HepG2 (cell line): ENCODE measurements around the gene MRPL28. TPM values are rescaled to one million over a fixed set of nuclear protein-coding genes. Genes with fewer than 3 reads are reported as not detected.

Source experiments
- ATAC-seq: fragments of 200-7000 bp; cut with Tn5 transposase; 3 replicates; pipeline ENCODE4 v1.9.1; 2020; ENCODE audit warnings: mild to moderate bottlenecking, moderate library complexity
- BruUV-seq: library from RNA; stranded (reverse); fragments of 400-500 nt; replicated peaks from 2 replicates; lab custom pipeline; 2021; lab: Mats Ljungman, UMichigan
- CTCF ChIA-PET: fragments of 300-600 bp; formaldehyde crosslinking; extraction: SDS; loops from one replicate; lab custom pipeline; 2021; ENCODE audit warnings: low total read pairs, inconsistent platforms, low intra/inter-chr PET ratio; lab: Yijun Ruan, JAX
- POLR2A ChIA-PET: fragments of 350-600 bp; sonication (Branson Sonifier 250); formaldehyde crosslinking; loops from one replicate; lab custom pipeline; 2020; ENCODE audit warnings: antibody characterized with exemption, inconsistent platforms; lab: Yijun Ruan, JAX
- DNase-seq: peaks from one replicate; pipeline ENCODE4 v3.0.0-alpha.2; 2015; ENCODE audit warnings: low spot score
- FAIRE-seq: peaks from 3 replicates; lab custom pipeline; 2011; peaks lifted over from hg19 to GRCh38; lab: Jason Lieb, UNC
- H2AFZ ChIP-seq: one replicate; pipeline ENCODE4 v1.6.1; 2011; ENCODE audit warnings: low read length, inconsistent platforms
- H3K27ac ChIP-seq: fragments of 300-600 bp; 3 replicates; pipeline ENCODE4 v1.8.0; 2011; ENCODE audit warnings: mixed run types, mild to moderate bottlenecking, mixed read lengths, low read length, inconsistent platforms; ENCODE audit not compliant: insufficient read depth; ENCODE audit errors: extremely low read length
- H3K27me3 ChIP-seq, 2 experiments: fragments of 200-600 bp in 1 of 2; 2 replicates in 1 of 2; 3 replicates in 1 of 2; pipeline versions ENCODE4 v1.6.0 to v1.8.0; 2011; ENCODE audit warnings: low read length in 2 of 2, mild to moderate bottlenecking in 2 of 2, moderate library complexity in 2 of 2, inconsistent platforms in 1 of 2; ENCODE audit not compliant: insufficient read depth in 2 of 2, control insufficient read depth in 1 of 2
- H3K36me3 ChIP-seq, 2 experiments: fragments of 200-600 bp in 1 of 2; replicated peaks in 1 of 2; 2 replicates in 1 of 2; 3 replicates in 1 of 2; pipeline versions ENCODE4 v1.5.1 to v1.8.0; 2011; ENCODE audit warnings: low read length in 2 of 2, inconsistent platforms in 1 of 2; ENCODE audit not compliant: insufficient read depth in 2 of 2, control insufficient read depth in 1 of 2
- H3K4me1 ChIP-seq: 2 replicates; pipeline ENCODE4 v1.5.1; 2012; ENCODE audit warnings: low read length, inconsistent platforms; ENCODE audit not compliant: insufficient read depth
- H3K4me2 ChIP-seq: 2 replicates; pipeline ENCODE4 v1.6.0; 2011; ENCODE audit warnings: low read depth, low read length, inconsistent platforms
- H3K4me3 ChIP-seq, 3 experiments: fragments of 200-600 bp in 1 of 3; sonication (generic), shearing (Covaris generic) in 1 of 3; replicated peaks in 1 of 3; 2 replicates each; pipeline ENCODE4 v1.5.1; 2011 to 2016; ENCODE audit warnings: low read length in 3 of 3, inconsistent platforms in 2 of 3, low read depth in 2 of 3, mild to moderate bottlenecking in 2 of 3, control low read depth in 1 of 3, mixed read lengths in 1 of 3; ENCODE audit not compliant: insufficient read depth in 1 of 3
- H3K79me2 ChIP-seq: one replicate; pipeline ENCODE4 v1.6.1; 2011; ENCODE audit warnings: low read length, inconsistent platforms; ENCODE audit not compliant: insufficient read depth
- H3K9ac ChIP-seq: 2 replicates; pipeline ENCODE4 v1.6.0; 2011; ENCODE audit warnings: mild to moderate bottlenecking, low read depth, low read length, inconsistent platforms; ENCODE audit not compliant: insufficient read depth
- H3K9me3 ChIP-seq: 2 replicates; pipeline ENCODE4 v1.5.1; 2012; ENCODE audit warnings: mild to moderate bottlenecking, low read length
- H4K20me1 ChIP-seq: 2 replicates; pipeline ENCODE4 v1.6.0; 2011; ENCODE audit warnings: inconsistent platforms, mild to moderate bottlenecking, low read length, moderate library complexity; ENCODE audit not compliant: insufficient read depth
- ARID4A ChIP-seq: sonication (generic); formaldehyde crosslinking; IDR thresholded peaks from 2 replicates; pipeline ENCODE4 v1.5.0; 2020; ENCODE audit warnings: mild to moderate bottlenecking, missing genetic modification reagents, borderline replicate concordance
- HNRNPL ChIP-seq: fragments of 200-400 bp; formaldehyde crosslinking; IDR thresholded peaks from 2 replicates; pipeline ENCODE4 v1.6.1; 2017; ENCODE audit warnings: mild to moderate bottlenecking, low read depth, low read length
- HNRNPLL ChIP-seq: fragments of 200-400 bp; formaldehyde crosslinking; IDR thresholded peaks from 2 replicates; pipeline ENCODE4 v1.6.1; 2017; ENCODE audit warnings: mild to moderate bottlenecking, low read depth, low read length; ENCODE audit not compliant: poor library complexity, severe bottlenecking
- KLF6 ChIP-seq: IDR thresholded peaks from 2 replicates; pipeline ENCODE4 v1.8.0; 2016; ENCODE audit warnings: missing biosample characterization, missing genetic modification reagents
- POLR2A ChIP-seq, 2 experiments: IDR thresholded peaks; 2 replicates each; pipeline ENCODE4 v1.6.1; 2011; ENCODE audit warnings: low read depth in 2 of 2, low read length in 2 of 2, mild to moderate bottlenecking in 1 of 2, moderate library complexity in 1 of 2; ENCODE audit not compliant: insufficient read depth in 1 of 2
- RFX1 ChIP-seq: fragments of 450-650 bp; IDR thresholded peaks from 2 replicates; pipeline ENCODE4 v1.6.1; 2017
- SRY ChIP-seq: sonication (generic); formaldehyde crosslinking; IDR thresholded peaks from 2 replicates; pipeline ENCODE4 v1.8.0; 2022; ENCODE audit warnings: mild to moderate bottlenecking, missing genetic modification reagents
- TSC22D2 ChIP-seq: sonication (generic); formaldehyde crosslinking; IDR thresholded peaks from 2 replicates; pipeline ENCODE4 v1.5.1; 2020; ENCODE audit warnings: missing genetic modification reagents, mild to moderate bottlenecking, borderline replicate concordance
- ZBTB1 ChIP-seq: sonication (generic); formaldehyde crosslinking; IDR thresholded peaks from 2 replicates; pipeline ENCODE4 v1.4.0; 2020; ENCODE audit warnings: missing genetic modification reagents, borderline replicate concordance
- ZBTB14 ChIP-seq: sonication (generic); formaldehyde crosslinking; IDR thresholded peaks from 2 replicates; pipeline ENCODE4 v1.4.0; 2020; ENCODE audit warnings: missing genetic modification reagents
- ZNF329 ChIP-seq: sonication (generic); formaldehyde crosslinking; IDR thresholded peaks from 2 replicates; pipeline ENCODE4 v1.9.0; 2021; ENCODE audit warnings: low read depth, mild to moderate bottlenecking, missing genetic modification reagents
- ZNF567 ChIP-seq: sonication (generic); formaldehyde crosslinking; IDR thresholded peaks from 2 replicates; pipeline ENCODE4 v1.8.1; 2023; ENCODE audit warnings: mild to moderate bottlenecking, missing genetic modification reagents, borderline replicate concordance
- ZNF879 ChIP-seq: sonication (generic); formaldehyde crosslinking; IDR thresholded peaks from 2 replicates; pipeline ENCODE4 v1.8.1; 2023; ENCODE audit warnings: missing genetic modification reagents
- ZSCAN31 ChIP-seq: sonication (generic); formaldehyde crosslinking; IDR thresholded peaks from 2 replicates; pipeline ENCODE4 v1.5.0; 2020; ENCODE audit warnings: low read depth, mild to moderate bottlenecking, missing genetic modification reagents
- WGBS: methylation state at CpG from one replicate; pipeline ENCODE4 v1.1.6; 2017; ENCODE audit warnings: low lambda C conversion rate; 5-methylcytosine and 5-hydroxymethylcytosine counted together
- in situ Hi-C: cut with HindIII; loops from 2 replicates; pipeline ENCODE4 v1.10.0; 2017; ENCODE audit warnings: low pct_unique_long_range_greater_than_20kb; ENCODE audit not compliant: extremely low pct_ligation_motif_present
- intact Hi-C: fragments of 100-400 bp; cut with micrococcal nuclease; formaldehyde crosslinking; loops from one replicate; pipeline ENCODE4 v1.10.0; 2022; ENCODE audit not compliant: unreplicated experiment
- polyA plus RNA-seq, 8 experiments: library from polyadenylated mRNA; depleted of rRNA in 3 of 8; stranded (reverse) in 7 of 8; unstranded in 1 of 8; fragments of >200 nt; fragmentation: Illumina TruSeq in 4 of 8; extraction: Trizol in 4 of 8; gene quantifications; 2 replicates each; pipeline versions ENCODE4 v1.2.1 to v1.2.3, GENCODE V29; 2011 to 2016; ENCODE audit warnings: low read depth in 4 of 8, missing spikeins in 1 of 8, mixed read lengths in 1 of 8; ENCODE audit not compliant: insufficient read depth in 1 of 8
- total RNA-seq, 5 experiments: library from RNA; depleted of rRNA; stranded (reverse); fragments of >200 nt; fragmentation: Illumina TruSeq; extraction: Trizol; gene quantifications; 2 replicates each; pipeline ENCODE4 v1.2.3, GENCODE V29; 2016; ENCODE audit warnings: low read depth in 1 of 5
- TF ChIP-seq, protein P1 (sequence below): sonication (generic); formaldehyde crosslinking; IDR thresholded peaks from 2 replicates; pipeline ENCODE4 v1.4.0; 2020; ENCODE audit warnings: missing genetic modification reagents

Gene MRPL28
- total and polyA plus RNA-seq, 2 of the 13 experiments (the other 11 are each of a cell fraction or from before 2014, with no cell fraction given): 114 to 135 TPM

DNA sequence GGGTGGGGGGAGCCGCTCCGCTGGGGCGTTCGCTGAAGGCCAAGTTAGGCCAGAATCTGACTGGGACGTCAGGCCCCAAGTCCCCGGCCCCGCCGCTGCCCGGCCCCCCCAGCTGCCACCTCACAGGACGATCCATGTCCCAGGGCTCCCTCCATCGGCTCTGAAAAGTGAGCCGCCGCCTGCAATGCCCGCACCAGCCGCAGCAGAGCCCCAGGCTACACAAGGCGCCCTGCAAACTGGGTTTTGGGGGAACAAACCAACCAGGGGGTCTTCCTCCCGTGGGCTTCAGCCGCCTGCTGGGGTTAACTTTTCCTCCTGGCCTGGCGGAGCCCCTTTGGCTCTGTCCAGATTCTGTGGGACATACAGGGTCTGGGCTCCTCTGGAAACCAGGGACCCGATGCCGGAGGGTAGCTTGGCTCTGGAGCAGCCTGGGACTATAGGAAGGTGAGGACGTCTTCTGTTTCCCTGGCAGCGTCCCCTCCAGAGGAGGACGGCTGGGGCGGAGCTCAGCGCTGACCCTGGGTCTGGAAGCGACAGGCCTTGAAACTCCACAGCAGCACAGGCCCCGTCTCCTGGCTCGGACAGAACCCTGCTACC lies 27.5 kb upstream of the MRPL28 start (continued):
- TF ChIP-seq ARID4A (CRISPR knock-in tag) (peak; percentile 58; the same call in 1 of the 2 replicates), HNRNPL (0 out of 2 replicates have a peak, but pooled peaks have one; percentile 43)

DNA sequence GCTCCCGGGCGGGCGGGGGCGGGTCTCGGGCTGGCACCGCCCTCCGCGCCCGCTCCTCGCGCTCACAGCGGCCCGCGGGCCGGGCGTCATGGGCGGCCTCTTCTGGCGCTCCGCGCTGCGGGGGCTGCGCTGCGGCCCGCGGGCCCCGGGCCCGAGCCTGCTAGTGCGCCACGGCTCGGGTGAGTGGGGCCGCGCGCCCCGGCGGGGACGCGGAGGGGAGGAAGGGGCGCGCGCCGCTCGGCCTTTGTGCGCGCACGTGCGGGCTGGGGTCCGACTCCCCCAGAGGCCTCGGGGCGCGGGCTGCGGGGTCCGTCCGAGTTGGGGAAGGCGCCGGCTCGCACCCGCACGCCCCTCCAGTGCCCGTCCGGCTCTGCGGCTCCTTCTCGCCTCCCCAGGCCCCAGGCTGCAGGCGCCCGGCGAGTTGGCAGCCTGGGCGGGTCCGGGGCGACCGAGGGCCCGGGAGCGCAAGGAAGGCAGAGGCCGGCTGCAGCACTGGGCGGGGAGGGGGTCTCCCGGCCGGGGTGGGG lies 26.9 kb upstream of the MRPL28 start, which contains the start of gene NME4:
Gene NME4 (plus strand): TSS at position 65 of the 527 bp plus-strand sequence. CDS start 24 bp downstream, at position 89.
- in situ Hi-C loops: loop anchor here (5.0 kb wide), 1 partner anchor 100 kb away; no protein-coding TSS in a partner anchor
- peak within 1 kb of the TSS; percentile 60 to 81 (median 81) for H3K4me3 ChIP-seq
- DNase-seq: no peak
- 0% methylated on average over 6 of the region's 75 CpGs for WGBS
- POLR2A ChIA-PET: interaction anchor here (0.9 to 1.8 kb wide), 6 partner anchors 9 to 191 kb away, joined by 3 to 10 read pairs (median 3); partner anchors contain the start of genes CAPN15 and PGAP6
- CTCF ChIA-PET: no interaction called here
- no peaks in the 10 kb centered on the region for H4K20me1 ChIP-seq
- FAIRE-seq: no peak
- peak within 1 kb of the TSS; percentile 94 for H3K27ac ChIP-seq
- ATAC-seq: peak; percentile 23
- H3K27me3 ChIP-seq: no peaks in the 10 kb centered on the region
- H2AFZ ChIP-seq: no peak within 1 kb of the TSS
- peaks cover 14% of the 10 kb centered on the region for H3K79me2 ChIP-seq
- H3K9me3 ChIP-seq: no peaks in the 10 kb centered on the region
- intact Hi-C loops: no loop called here
- H3K36me3 ChIP-seq: peaks cover 0 to 4% of the 10 kb centered on the region in 2 experiments; a peak in 2 of 5 replicates
- no TSS peak for BruUV-seq
- H3K4me2 ChIP-seq: peak within 1 kb of the TSS; percentile 99
- peak within 1 kb of the TSS; percentile 88 for H3K9ac ChIP-seq
- peaks cover 37% of the 10 kb centered on the region for H3K4me1 ChIP-seq
- TF ChIP-seq ZBTB14 (CRISPR knock-in tag): peak; percentile 84
- TF ChIP-seq ZSCAN31 (CRISPR knock-in tag): no peak
- no peak for TF ChIP-seq ZNF879 (CRISPR knock-in tag)
- TF ChIP-seq RFX1: no peak
- peak in 1 of 2 experiments; percentile 57; a peak in 3 of 4 replicates for TF ChIP-seq POLR2A (IDR thresholded peaks at IDR 0.05; ENCODE audit: insufficient read depth in 1 of 2, low read depth in 2 of 2, low read length in 2 of 2)
- TF ChIP-seq ZNF329 (CRISPR knock-in tag): 0 out of 2 replicates have a peak, but pooled peaks have one; percentile 14
- peak; percentile 8; the same call in 1 of the 2 replicates for TF ChIP-seq SRY (CRISPR knock-in tag)
- no peak for TF ChIP-seq ZBTB1 (CRISPR knock-in tag)
- TF ChIP-seq, protein P1, sequence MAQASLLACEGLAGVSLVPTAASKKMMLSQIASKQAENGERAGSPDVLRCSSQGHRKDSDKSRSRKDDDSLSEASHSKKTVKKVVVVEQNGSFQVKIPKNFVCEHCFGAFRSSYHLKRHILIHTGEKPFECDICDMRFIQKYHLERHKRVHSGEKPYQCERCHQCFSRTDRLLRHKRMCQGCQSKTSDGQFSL (CRISPR knock-in tag): peak; percentile 62
- TF ChIP-seq KLF6 (CRISPR knock-in tag): 0 out of 2 replicates have a peak, but pooled peaks have one; percentile 7
- no peak for TF ChIP-seq TSC22D2
- peak; percentile 37 for TF ChIP-seq HNRNPLL
- TF ChIP-seq ZNF567 (CRISPR knock-in tag): no peak
